MCF 10A (cell line): ENCODE data around the gene TMEM198. TPM values are rescaled to one million over a fixed set of nuclear protein-coding genes. Genes with fewer than 3 reads are reported as not detected.

Experiments
- BruUV-seq: library from RNA; stranded (reverse); fragments of 400-500 nt; replicated peaks from 2 replicates; lab custom pipeline; 2021; lab: Mats Ljungman, UMichigan
- CTCF ChIA-PET: fragments of 300-600 bp; sonication (Branson Sonifier 250); formaldehyde crosslinking; extraction: SDS; loops from one replicate; lab custom pipeline; 2021; ENCODE audit warnings: antibody characterized with exemption, inconsistent platforms; lab: Yijun Ruan, JAX
- POLR2A ChIA-PET: fragments of 300-600, 350-650 bp; sonication (Branson Sonifier 250); formaldehyde crosslinking; extraction: SDS; loops from one replicate; lab custom pipeline; 2020; ENCODE audit warnings: antibody characterized with exemption, inconsistent platforms; lab: Yijun Ruan, JAX
- DNase-seq: peaks from one replicate; pipeline ENCODE4 v3.0.0-alpha.2; 2018; ENCODE audit not compliant: unreplicated experiment
- H3K27ac Mint-ChIP-seq: one replicate; pipeline ENCODE4 v1.8.0; 2022; ENCODE audit warnings: mild to moderate bottlenecking, low read depth, mixed read lengths; ENCODE audit not compliant: unreplicated experiment
- H3K27me3 Mint-ChIP-seq: one replicate; pipeline ENCODE4 v1.8.0; 2022; ENCODE audit warnings: mixed read lengths; ENCODE audit not compliant: insufficient read depth, unreplicated experiment
- H3K36me3 Mint-ChIP-seq: one replicate; pipeline ENCODE4 v1.8.0; 2022; ENCODE audit warnings: mild to moderate bottlenecking, moderate library complexity, mixed read lengths; ENCODE audit not compliant: insufficient read depth, unreplicated experiment
- H3K4me1 Mint-ChIP-seq: one replicate; pipeline ENCODE4 v1.8.0; 2022; ENCODE audit warnings: mixed read lengths; ENCODE audit not compliant: insufficient read depth, unreplicated experiment
- H3K4me3 Mint-ChIP-seq: one replicate; pipeline ENCODE4 v1.8.0; 2022; ENCODE audit warnings: mild to moderate bottlenecking, moderate library complexity, mixed read lengths; ENCODE audit not compliant: unreplicated experiment
- H3K9me3 Mint-ChIP-seq: one replicate; pipeline ENCODE4 v1.8.0; 2022; ENCODE audit warnings: mixed read lengths; ENCODE audit not compliant: unreplicated experiment
- CTCF ChIP-seq: fragments of 200-600 bp; IDR thresholded peaks from one replicate; pipeline ENCODE4 v1.8.0; 2022; ENCODE audit warnings: antibody characterized with exemption, mild to moderate bottlenecking; ENCODE audit not compliant: unreplicated experiment
- intact Hi-C: fragments of 100-400 bp; cut with micrococcal nuclease; formaldehyde crosslinking; loops from 2 replicates; pipeline ENCODE4 v1.14.1; 2022
- total RNA-seq: library from RNA; stranded (reverse); gene quantifications from 2 replicates; pipeline ENCODE4 v1.2.3, GENCODE V29; 2022

Gene TMEM198
- total RNA-seq, 1 experiment from 2014 or later = 6.3 TPM

- Mint-ChIP-seq H3K9me3 (no peaks in the 10 kb centered on the region), H3K27ac (no peak overlapping the region), H3K4me1 (no peaks in the 10 kb centered on the region), H3K36me3 (no peaks in the 10 kb centered on the region), H3K27me3 (no peaks in the 10 kb centered on the region), H3K4me3 (no peak overlapping the region)
- no peak for DNase-seq
- ChIA-PET POLR2A (interaction anchor here (1.3 kb wide), 1 partner anchor 15 kb away, joined by 3 read pairs; no protein-coding TSS in a partner anchor), CTCF (interaction anchor here (1.5 to 3.7 kb wide), 2 partner anchors 9 to 33 kb away, joined by 4 to 16 read pairs; no protein-coding TSS in a partner anchor)
- intact Hi-C loops = no loop called here
- TF ChIP-seq CTCF = no peak
- BruUV-seq = no TSS peak
These were observed 49.3 kb downstream of the TMEM198 start for GRCh38 chr2:219593154-219593553.

- no peaks in the 10 kb centered on the region for H3K27me3 Mint-ChIP-seq
- no peaks in the 10 kb centered on the region for H3K9me3 Mint-ChIP-seq
- intact Hi-C loops = loop anchor here (5.0 kb wide), 1 partner anchor 92 kb away; no protein-coding TSS in a partner anchor
- POLR2A ChIA-PET = interaction anchor here (0.7 to 1.5 kb wide), 3 partner anchors 24 to 1529 kb away, joined by 3 to 5 read pairs (median 4); partner anchors contain the start of genes OBSL1 and TMEM198
- BruUV-seq = no TSS peak
- H3K36me3 Mint-ChIP-seq = no peaks in the 10 kb centered on the region
- CTCF ChIA-PET = interaction anchor here (0.5 to 3.7 kb wide), 5 partner anchors 33 to 203 kb away, joined by 3 to 19 read pairs (median 3); no protein-coding TSS in a partner anchor
- DNase-seq = no peak
- no peak overlapping the region for H3K27ac Mint-ChIP-seq
- H3K4me3 Mint-ChIP-seq = no peak overlapping the region
- no peak for TF ChIP-seq CTCF
- no peaks in the 10 kb centered on the region for H3K4me1 Mint-ChIP-seq
These were observed 51.4 kb downstream of the TMEM198 start for GRCh38 chr2:219595256-219595655.

- H3K27ac Mint-ChIP-seq = peak overlapping the region; percentile 98
- ChIA-PET CTCF (interaction anchor here (0.5 to 2.8 kb wide), 9 partner anchors 35 to 551 kb away, joined by 3 to 19 read pairs (median 4); no protein-coding TSS in a partner anchor), POLR2A (interaction anchor here (0.7 to 4.0 kb wide), 30 partner anchors 10 to 673 kb away, joined by 3 to 49 read pairs (median 5); partner anchors contain the start of genes CHPF, CNPPD1, GLB1L and GMPPA)
- H3K4me3 Mint-ChIP-seq = peak overlapping the region; percentile 96
- peaks cover 6% of the 10 kb centered on the region for H3K36me3 Mint-ChIP-seq
- no peaks in the 10 kb centered on the region for H3K27me3 Mint-ChIP-seq
- no peaks in the 10 kb centered on the region for H3K4me1 Mint-ChIP-seq
- BruUV-seq = TSS peak; percentile 86
- intact Hi-C loops = loop anchor here (1.0 to 5.0 kb wide), 2 partner anchors 56 to 90 kb away; no protein-coding TSS in a partner anchor
- DNase-seq = no peak
- no peaks in the 10 kb centered on the region for H3K9me3 Mint-ChIP-seq
- no peak for TF ChIP-seq CTCF
These were observed 53.2 kb downstream of the TMEM198 start for GRCh38 chr2:219596954-219597551.
